HepG2 (cell line): ENCODE measurements around the gene BAG5. TPM values are rescaled to one million over a fixed set of nuclear protein-coding genes. Genes with fewer than 3 reads are reported as not detected.

Experiments
- FOXM1 ChIP-seq: sonication (generic); formaldehyde crosslinking; IDR thresholded peaks from 2 replicates; pipeline ENCODE4 v1.5.0; 2020; ENCODE audit warnings: missing genetic modification reagents
- IRF2 ChIP-seq: IDR thresholded peaks from 2 replicates; pipeline ENCODE4 v1.6.1; 2018; ENCODE audit warnings: missing genetic modification reagents, missing compliant biosample characterization
- MYC ChIP-seq: sonication (generic); formaldehyde crosslinking; IDR thresholded peaks from 2 replicates; pipeline ENCODE4 v1.9.0; 2021; ENCODE audit warnings: missing genetic modification reagents, borderline replicate concordance
- PHF8 ChIP-seq: sonication (generic); formaldehyde crosslinking; IDR thresholded peaks from 2 replicates; pipeline ENCODE4 v1.5.0; 2020; ENCODE audit warnings: missing genetic modification reagents
- SMYD3 ChIP-seq: sonication (generic); formaldehyde crosslinking; IDR thresholded peaks from 2 replicates; pipeline ENCODE4 v1.8.1; 2023; ENCODE audit warnings: mild to moderate bottlenecking, missing genetic modification reagents
- SP140L ChIP-seq: sonication (generic); formaldehyde crosslinking; IDR thresholded peaks from 2 replicates; pipeline ENCODE4 v1.4.0; 2020; ENCODE audit warnings: missing genetic modification reagents, borderline replicate concordance
- SRY ChIP-seq: sonication (generic); formaldehyde crosslinking; IDR thresholded peaks from 2 replicates; pipeline ENCODE4 v1.8.0; 2022; ENCODE audit warnings: mild to moderate bottlenecking, missing genetic modification reagents
- TARDBP ChIP-seq: sonication (generic); formaldehyde crosslinking; IDR thresholded peaks from 2 replicates; pipeline ENCODE4 v1.8.0; 2022; ENCODE audit warnings: mild to moderate bottlenecking, missing genetic modification reagents
- TGIF2 ChIP-seq: IDR thresholded peaks from 2 replicates; pipeline ENCODE4 v1.6.1; 2016; ENCODE audit warnings: control low read depth, missing compliant biosample characterization
- ZFX ChIP-seq: sonication (generic); formaldehyde crosslinking; IDR thresholded peaks from 2 replicates; pipeline ENCODE4 v1.4.0; 2020; ENCODE audit warnings: mild to moderate bottlenecking, low read depth, missing genetic modification reagents, moderate library complexity
- ZMYM3 ChIP-seq: sonication (generic); formaldehyde crosslinking; IDR thresholded peaks from 2 replicates; pipeline ENCODE4 v1.5.1; 2020; ENCODE audit warnings: mild to moderate bottlenecking, missing genetic modification reagents
- ZNF124 ChIP-seq: sonication (generic); formaldehyde crosslinking; IDR thresholded peaks from 2 replicates; pipeline ENCODE4 v1.4.0; 2020; ENCODE audit warnings: missing genetic modification reagents
- ZNF282 ChIP-seq: fragments of 450-650 bp; IDR thresholded peaks from 2 replicates; pipeline ENCODE4 v1.6.1; 2018; ENCODE audit not compliant: partially characterized antibody
- ZNF329 ChIP-seq: sonication (generic); formaldehyde crosslinking; IDR thresholded peaks from 2 replicates; pipeline ENCODE4 v1.9.0; 2021; ENCODE audit warnings: low read depth, mild to moderate bottlenecking, missing genetic modification reagents
- ZNF431 ChIP-seq: sonication (generic); formaldehyde crosslinking; IDR thresholded peaks from 2 replicates; pipeline ENCODE4 v1.9.0; 2022; ENCODE audit warnings: missing genetic modification reagents, low read depth, mild to moderate bottlenecking, borderline replicate concordance
- ZNF543 ChIP-seq: sonication (generic); formaldehyde crosslinking; IDR thresholded peaks from 2 replicates; pipeline ENCODE4 v1.4.0; 2020; ENCODE audit warnings: mild to moderate bottlenecking, missing genetic modification reagents
- ZNF546 ChIP-seq: sonication (generic); formaldehyde crosslinking; conservative IDR thresholded peaks from 2 replicates; pipeline ENCODE4 v1.8.1; 2023; ENCODE audit warnings: mild to moderate bottlenecking, missing genetic modification reagents
- ZNF552 ChIP-seq: sonication (generic); formaldehyde crosslinking; IDR thresholded peaks from 2 replicates; pipeline ENCODE4 v1.9.0; 2022; ENCODE audit warnings: missing genetic modification reagents, mild to moderate bottlenecking, borderline replicate concordance
- ZNF816 ChIP-seq: sonication (generic); formaldehyde crosslinking; IDR thresholded peaks from 2 replicates; pipeline ENCODE4 v1.8.0; 2022; ENCODE audit warnings: missing genetic modification reagents, mild to moderate bottlenecking, borderline replicate concordance
- polyA plus RNA-seq, 8 experiments: library from polyadenylated mRNA; depleted of rRNA in 3 of 8; stranded (reverse) in 7 of 8; unstranded in 1 of 8; fragments of >200 nt; fragmentation: Illumina TruSeq in 4 of 8; extraction: Trizol in 4 of 8; gene quantifications; 2 replicates each; pipeline versions ENCODE4 v1.2.1 to v1.2.3, GENCODE V29; 2011 to 2016; ENCODE audit warnings: low read depth in 4 of 8, missing spikeins in 1 of 8, mixed read lengths in 1 of 8; ENCODE audit not compliant: insufficient read depth in 1 of 8
- total RNA-seq, 5 experiments: library from RNA; depleted of rRNA; stranded (reverse); fragments of >200 nt; fragmentation: Illumina TruSeq; extraction: Trizol; gene quantifications; 2 replicates each; pipeline ENCODE4 v1.2.3, GENCODE V29; 2016; ENCODE audit warnings: low read depth in 1 of 5
- TF ChIP-seq, protein P1 (sequence below): sonication (generic); formaldehyde crosslinking; IDR thresholded peaks from 2 replicates; pipeline ENCODE4 v1.5.0; 2020; ENCODE audit warnings: mild to moderate bottlenecking, missing genetic modification reagents
- TF ChIP-seq, protein P2 (sequence below): sonication (generic); formaldehyde crosslinking; IDR thresholded peaks from 2 replicates; pipeline ENCODE4 v1.8.1; 2022; ENCODE audit warnings: low read depth, mild to moderate bottlenecking, missing genetic modification reagents

BAG5 gene
- total and polyA plus RNA-seq, 2 of the 13 experiments (the other 11 are each of a cell fraction or from before 2014, with no cell fraction given) = 3.5 to 21.0 TPM

DNA sequence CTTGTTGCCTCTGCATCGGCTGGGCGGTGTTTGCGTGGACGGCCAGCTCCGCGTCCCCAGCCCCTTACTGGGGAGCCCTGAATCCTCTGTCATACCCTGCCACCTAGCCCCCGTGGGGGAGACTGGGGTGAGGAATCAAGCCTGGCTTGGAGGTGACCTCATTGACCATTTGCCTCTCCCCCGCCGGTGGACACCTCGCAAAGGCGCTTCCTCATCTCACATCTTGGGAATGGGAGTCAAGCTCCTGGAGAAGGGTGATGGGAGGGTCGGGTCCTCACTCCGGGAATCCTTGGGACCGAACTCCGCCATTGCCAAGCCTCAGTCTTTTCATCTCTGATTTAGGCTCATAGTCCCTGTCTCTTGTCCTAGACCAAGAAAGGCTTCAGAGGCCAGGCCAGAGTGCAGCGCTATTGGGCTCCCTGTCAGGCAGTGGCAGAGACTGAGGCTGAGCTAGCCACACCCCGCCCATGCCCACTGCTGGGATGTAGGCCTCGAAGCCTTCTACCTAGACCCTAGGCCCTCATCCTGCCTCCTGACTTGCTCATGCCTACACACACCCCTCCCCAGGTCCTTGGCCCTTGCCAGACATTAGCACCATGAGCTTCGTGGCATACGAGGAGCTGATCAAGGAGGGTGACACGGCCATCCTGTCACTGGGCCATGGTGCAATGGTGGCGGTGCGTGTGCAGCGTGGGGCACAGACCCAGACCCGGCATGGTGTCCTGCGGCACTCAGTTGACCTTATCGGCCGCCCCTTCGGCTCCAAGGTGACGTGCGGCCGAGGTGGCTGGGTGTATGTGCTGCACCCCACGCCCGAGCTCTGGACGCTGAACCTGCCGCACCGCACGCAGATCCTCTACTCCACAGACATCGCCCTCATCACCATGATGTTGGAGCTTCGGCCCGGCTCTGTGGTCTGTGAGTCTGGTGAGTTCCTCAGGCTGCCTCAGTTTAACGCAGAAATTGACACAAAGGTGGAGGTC, 32.8 kb downstream of the BAG5 start (continued):
- TF ChIP-seq, protein P1, sequence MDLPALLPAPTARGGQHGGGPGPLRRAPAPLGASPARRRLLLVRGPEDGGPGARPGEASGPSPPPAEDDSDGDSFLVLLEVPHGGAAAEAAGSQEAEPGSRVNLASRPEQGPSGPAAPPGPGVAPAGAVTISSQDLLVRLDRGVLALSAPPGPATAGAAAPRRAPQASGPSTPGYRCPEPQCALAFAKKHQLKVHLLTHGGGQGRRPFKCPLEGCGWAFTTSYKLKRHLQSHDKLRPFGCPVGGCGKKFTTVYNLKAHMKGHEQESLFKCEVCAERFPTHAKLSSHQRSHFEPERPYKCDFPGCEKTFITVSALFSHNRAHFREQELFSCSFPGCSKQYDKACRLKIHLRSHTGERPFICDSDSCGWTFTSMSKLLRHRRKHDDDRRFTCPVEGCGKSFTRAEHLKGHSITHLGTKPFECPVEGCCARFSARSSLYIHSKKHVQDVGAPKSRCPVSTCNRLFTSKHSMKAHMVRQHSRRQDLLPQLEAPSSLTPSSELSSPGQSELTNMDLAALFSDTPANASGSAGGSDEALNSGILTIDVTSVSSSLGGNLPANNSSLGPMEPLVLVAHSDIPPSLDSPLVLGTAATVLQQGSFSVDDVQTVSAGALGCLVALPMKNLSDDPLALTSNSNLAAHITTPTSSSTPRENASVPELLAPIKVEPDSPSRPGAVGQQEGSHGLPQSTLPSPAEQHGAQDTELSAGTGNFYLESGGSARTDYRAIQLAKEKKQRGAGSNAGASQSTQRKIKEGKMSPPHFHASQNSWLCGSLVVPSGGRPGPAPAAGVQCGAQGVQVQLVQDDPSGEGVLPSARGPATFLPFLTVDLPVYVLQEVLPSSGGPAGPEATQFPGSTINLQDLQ (CRISPR knock-in tag) = no peak
- TF ChIP-seq ZFX (peak; percentile 26; the same call in 1 of the 2 replicates), TARDBP (CRISPR knock-in tag) (no peak), IRF2 (CRISPR knock-in tag) (no peak), ZMYM3 (no peak), MYC (no peak), ZNF552 (no peak), ZNF543 (CRISPR knock-in tag) (no peak), ZNF546 (no peak), ZNF816 (no peak), SP140L (no peak), ZNF282 (no peak), ZNF329 (CRISPR knock-in tag) (no peak), SMYD3 (CRISPR knock-in tag) (no peak), TGIF2 (CRISPR knock-in tag) (no peak), PHF8 (no peak), ZNF124 (no peak), FOXM1 (CRISPR knock-in tag) (no peak), ZNF431 (CRISPR knock-in tag) (no peak), SRY (CRISPR knock-in tag) (no peak)
- TF ChIP-seq, protein P2, sequence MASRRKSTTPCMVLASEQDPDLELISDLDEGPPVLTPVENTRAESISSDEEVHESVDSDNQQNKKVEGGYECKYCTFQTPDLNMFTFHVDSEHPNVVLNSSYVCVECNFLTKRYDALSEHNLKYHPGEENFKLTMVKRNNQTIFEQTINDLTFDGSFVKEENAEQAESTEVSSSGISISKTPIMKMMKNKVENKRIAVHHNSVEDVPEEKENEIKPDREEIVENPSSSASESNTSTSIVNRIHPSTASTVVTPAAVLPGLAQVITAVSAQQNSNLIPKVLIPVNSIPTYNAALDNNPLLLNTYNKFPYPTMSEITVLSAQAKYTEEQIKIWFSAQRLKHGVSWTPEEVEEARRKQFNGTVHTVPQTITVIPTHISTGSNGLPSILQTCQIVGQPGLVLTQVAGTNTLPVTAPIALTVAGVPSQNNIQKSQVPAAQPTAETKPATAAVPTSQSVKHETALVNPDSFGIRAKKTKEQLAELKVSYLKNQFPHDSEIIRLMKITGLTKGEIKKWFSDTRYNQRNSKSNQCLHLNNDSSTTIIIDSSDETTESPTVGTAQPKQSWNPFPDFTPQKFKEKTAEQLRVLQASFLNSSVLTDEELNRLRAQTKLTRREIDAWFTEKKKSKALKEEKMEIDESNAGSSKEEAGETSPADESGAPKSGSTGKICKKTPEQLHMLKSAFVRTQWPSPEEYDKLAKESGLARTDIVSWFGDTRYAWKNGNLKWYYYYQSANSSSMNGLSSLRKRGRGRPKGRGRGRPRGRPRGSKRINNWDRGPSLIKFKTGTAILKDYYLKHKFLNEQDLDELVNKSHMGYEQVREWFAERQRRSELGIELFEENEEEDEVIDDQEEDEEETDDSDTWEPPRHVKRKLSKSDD = no peak
